ENCODE measurements around the gene GMCL2. TPM values are rescaled to one million over a fixed set of nuclear protein-coding genes. Genes with fewer than 3 reads are reported as not detected.

The GMCL2 gene
- polyA plus RNA-seq, 1 donor (not counting 4 experiments of a cell fraction or from before 2014, with no cell fraction given), result not detected

DNA sequence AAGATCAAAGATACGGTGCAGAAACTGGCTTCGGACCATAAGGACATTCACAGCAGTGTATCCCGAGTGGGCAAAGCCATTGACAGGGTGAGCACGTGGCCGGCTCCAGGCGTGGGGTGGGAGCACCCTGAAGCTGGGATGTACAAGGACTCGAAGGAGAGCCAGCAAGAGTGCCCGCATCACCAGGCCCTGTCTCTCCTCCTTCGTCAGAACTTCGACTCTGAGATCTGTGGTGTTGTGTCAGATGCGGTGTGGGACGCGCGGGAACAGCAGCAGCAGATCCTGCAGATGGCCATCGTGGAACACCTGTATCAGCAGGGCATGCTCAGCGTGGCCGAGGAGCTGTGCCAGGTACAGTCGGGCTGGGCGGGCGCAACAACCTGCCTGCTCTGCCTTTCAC is 44.5 kb downstream of the GMCL2 start:
- no peaks in the 10 kb centered on the region for H3K9me1 ChIP-seq (ENCODE audit: control insufficient read depth, extremely low read depth, insufficient read depth, low read length)
- H3K27ac ChIP-seq (ENCODE audit: control insufficient read depth, insufficient read depth, low read length), result no peak overlapping the region
- no peak overlapping the region for H2AFZ ChIP-seq (ENCODE audit: control insufficient read depth, low read length)
- no peak overlapping the region for H3K4me3 ChIP-seq (ENCODE audit: control insufficient read depth in 2 of 3, extremely low read depth in 1 of 3, insufficient read depth in 2 of 3, low read depth in 1 of 3, low read length in 3 of 3)
- TF ChIP-seq, protein P1, sequence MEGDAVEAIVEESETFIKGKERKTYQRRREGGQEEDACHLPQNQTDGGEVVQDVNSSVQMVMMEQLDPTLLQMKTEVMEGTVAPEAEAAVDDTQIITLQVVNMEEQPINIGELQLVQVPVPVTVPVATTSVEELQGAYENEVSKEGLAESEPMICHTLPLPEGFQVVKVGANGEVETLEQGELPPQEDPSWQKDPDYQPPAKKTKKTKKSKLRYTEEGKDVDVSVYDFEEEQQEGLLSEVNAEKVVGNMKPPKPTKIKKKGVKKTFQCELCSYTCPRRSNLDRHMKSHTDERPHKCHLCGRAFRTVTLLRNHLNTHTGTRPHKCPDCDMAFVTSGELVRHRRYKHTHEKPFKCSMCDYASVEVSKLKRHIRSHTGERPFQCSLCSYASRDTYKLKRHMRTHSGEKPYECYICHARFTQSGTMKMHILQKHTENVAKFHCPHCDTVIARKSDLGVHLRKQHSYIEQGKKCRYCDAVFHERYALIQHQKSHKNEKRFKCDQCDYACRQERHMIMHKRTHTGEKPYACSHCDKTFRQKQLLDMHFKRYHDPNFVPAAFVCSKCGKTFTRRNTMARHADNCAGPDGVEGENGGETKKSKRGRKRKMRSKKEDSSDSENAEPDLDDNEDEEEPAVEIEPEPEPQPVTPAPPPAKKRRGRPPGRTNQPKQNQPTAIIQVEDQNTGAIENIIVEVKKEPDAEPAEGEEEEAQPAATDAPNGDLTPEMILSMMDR (optimal IDR thresholded peaks at IDR 0.05 in 1 of 3, IDR thresholded peaks at IDR 0.05 in 1 of 3, conservative IDR thresholded peaks at IDR 0.05 in 1 of 3; ENCODE audit: extremely low read depth in 1 of 3, insufficient read depth in 2 of 3, low read length in 3 of 3), result no peak
- dilution Hi-C loops (cut with MboI; ENCODE audit: extremely low pct_ligation_motif_present, low sequenced_read_pairs), result no loop called here
- no peaks in the 10 kb centered on the region for H3K9me3 ChIP-seq (ENCODE audit: control insufficient read depth, low read depth, low read length)
- no peak for DNase-seq (ENCODE audit: low read depth, low spot score)
- H3K4me1 ChIP-seq (ENCODE audit: control insufficient read depth, extremely low read depth, insufficient read depth, low read length), result peaks cover 15% of the 10 kb centered on the region
- H3K79me2 ChIP-seq (ENCODE audit: control insufficient read depth, insufficient read depth, low read length), result no peaks in the 10 kb centered on the region
- H4K20me1 ChIP-seq (ENCODE audit: control insufficient read depth, extremely low read depth, insufficient read depth, low read length), result peaks cover 8% of the 10 kb centered on the region
- H3K27me3 ChIP-seq (ENCODE audit: control insufficient read depth, extremely low read depth, insufficient read depth, low read length), result no peaks in the 10 kb centered on the region
- no peak overlapping the region for H3K9ac ChIP-seq (ENCODE audit: control insufficient read depth, extremely low read depth, insufficient read depth, low read length)
- FAIRE-seq, result no peak
- H3K36me3 ChIP-seq (ENCODE audit: control insufficient read depth in 2 of 2, extremely low read depth in 1 of 2, insufficient read depth in 2 of 2, low read length in 2 of 2), result peaks cover 26 to 38% of the 10 kb centered on the region in 2 experiments
- no peak overlapping the region for H3K4me2 ChIP-seq (ENCODE audit: control insufficient read depth, extremely low read depth, insufficient read depth, low read depth, low read length)

DNA sequence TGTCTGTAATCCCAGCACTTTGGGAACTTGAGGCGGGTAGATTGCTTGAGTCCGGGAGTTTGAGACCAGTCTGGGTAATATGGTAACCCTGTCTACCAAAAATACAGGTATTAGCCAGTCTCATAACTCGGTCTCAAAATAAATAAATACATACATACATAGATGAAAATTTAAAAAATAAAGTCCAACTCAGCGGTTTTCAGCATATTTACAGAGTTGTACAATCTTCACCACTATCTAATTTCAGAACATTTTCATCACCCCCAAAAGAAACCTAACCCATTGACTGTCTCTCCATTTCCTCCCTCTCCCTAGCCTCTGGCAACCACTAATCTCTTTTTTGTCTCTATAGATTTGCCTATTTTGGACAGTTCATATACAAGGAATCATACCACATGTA is 45.6 kb downstream of the GMCL2 start:
- TF ChIP-seq, protein P1 (optimal IDR thresholded peaks at IDR 0.05 in 1 of 3, IDR thresholded peaks at IDR 0.05 in 1 of 3, conservative IDR thresholded peaks at IDR 0.05 in 1 of 3; ENCODE audit: extremely low read depth in 1 of 3, insufficient read depth in 2 of 3, low read length in 3 of 3), result no peak
- TF ChIP-seq EZH2 (IDR thresholded peaks at IDR 0.05; ENCODE audit: low read length), result no peak
- Histone ChIP-seq H3K27me3 (ENCODE audit: control insufficient read depth, extremely low read depth, insufficient read depth, low read length) (no peaks in the 10 kb centered on the region), H3K4me3 (ENCODE audit: control insufficient read depth in 2 of 3, extremely low read depth in 1 of 3, insufficient read depth in 2 of 3, low read depth in 1 of 3, low read length in 3 of 3) (no peak overlapping the region), H3K27ac (ENCODE audit: control insufficient read depth, insufficient read depth, low read length) (no peak overlapping the region), H3K9me3 (ENCODE audit: control insufficient read depth, low read depth, low read length) (no peaks in the 10 kb centered on the region), H3K79me2 (ENCODE audit: control insufficient read depth, insufficient read depth, low read length) (no peaks in the 10 kb centered on the region), H3K4me2 (ENCODE audit: control insufficient read depth, extremely low read depth, insufficient read depth, low read depth, low read length) (no peak overlapping the region), H4K20me1 (ENCODE audit: control insufficient read depth, extremely low read depth, insufficient read depth, low read length) (peaks cover 8% of the 10 kb centered on the region), H3K9ac (ENCODE audit: control insufficient read depth, extremely low read depth, insufficient read depth, low read length) (no peak overlapping the region), H3K9me1 (ENCODE audit: control insufficient read depth, extremely low read depth, insufficient read depth, low read length) (no peaks in the 10 kb centered on the region), H2AFZ (ENCODE audit: control insufficient read depth, low read length) (no peak overlapping the region), H3K36me3 (ENCODE audit: control insufficient read depth in 2 of 2, extremely low read depth in 1 of 2, insufficient read depth in 2 of 2, low read length in 2 of 2) (peaks cover 23 to 31% of the 10 kb centered on the region in 2 experiments), H3K4me1 (ENCODE audit: control insufficient read depth, extremely low read depth, insufficient read depth, low read length) (peaks cover 8% of the 10 kb centered on the region)
- FAIRE-seq (no peak), DNase-seq (ENCODE audit: low read depth, low spot score) (no peak)
- dilution Hi-C loops (cut with MboI; ENCODE audit: extremely low pct_ligation_motif_present, low sequenced_read_pairs), result no loop called here
